ENCODE data around the gene NPC1L1. TPM values are rescaled to one million over a fixed set of nuclear protein-coding genes. Genes with fewer than 3 reads are reported as not detected.

Gene NPC1L1
- total and polyA plus RNA-seq, 2 of the 13 experiments (the other 11 are each of a cell fraction or from before 2014, with no cell fraction given), result 4.8 to 14.5 TPM

GRCh38 chr7:44521347-44522095 lies 19.6 kb downstream of the NPC1L1 start:
- CTCF ChIA-PET (ENCODE audit: low intra/inter-chr PET ratio, low total read pairs), result no interaction called here
- DNase-seq (ENCODE audit: low spot score) (no peak), FAIRE-seq (no peak), ATAC-seq (no peak)
- H3K79me2 ChIP-seq (ENCODE audit: insufficient read depth, low read length), result no peaks in the 10 kb centered on the region
- no peak overlapping the region for H3K4me3 ChIP-seq (replicated peaks in 1 of 3; ENCODE audit: insufficient read depth in 1 of 3, low read depth in 2 of 3, low read length in 3 of 3)
- intact Hi-C loops (cut with micrococcal nuclease; ENCODE audit: unreplicated experiment), result no loop called here
- POLR2A ChIA-PET, result no interaction called here
- no peaks in the 10 kb centered on the region for H3K4me1 ChIP-seq (ENCODE audit: insufficient read depth, low read length)
- in situ Hi-C loops (cut with HindIII; ENCODE audit: extremely low pct_ligation_motif_present, low pct_unique_long_range_greater_than_20kb), result no loop called here
- no peaks in the 10 kb centered on the region for H4K20me1 ChIP-seq (ENCODE audit: insufficient read depth, low read length)
- no peak overlapping the region for H3K4me2 ChIP-seq (ENCODE audit: low read depth, low read length)
- no TSS peak for BruUV-seq (replicated peaks)
- H3K9ac ChIP-seq (ENCODE audit: insufficient read depth, low read depth, low read length), result no peak overlapping the region
- no peak overlapping the region for H2AFZ ChIP-seq (ENCODE audit: low read length)
- H3K27ac ChIP-seq (ENCODE audit: extremely low read length, insufficient read depth, low read length), result no peak overlapping the region
- no peaks in the 10 kb centered on the region for H3K9me3 ChIP-seq (ENCODE audit: low read length)
- H3K27me3 ChIP-seq (ENCODE audit: control insufficient read depth in 1 of 2, insufficient read depth in 2 of 2, low read length in 2 of 2), result no peaks in the 10 kb centered on the region
- H3K36me3 ChIP-seq (replicated peaks in 1 of 2; ENCODE audit: control insufficient read depth in 1 of 2, insufficient read depth in 2 of 2, low read length in 2 of 2), result peaks cover 12 to 39% of the 10 kb centered on the region in 2 experiments
- WGBS (ENCODE audit: low lambda C conversion rate), result 97% methylated on average over 9 of the region's 15 CpGs
- no peak for TF ChIP-seq ZNF232 (CRISPR knock-in tag; IDR thresholded peaks at IDR 0.05; ENCODE audit: borderline replicate concordance)
- TF ChIP-seq, protein P1, sequence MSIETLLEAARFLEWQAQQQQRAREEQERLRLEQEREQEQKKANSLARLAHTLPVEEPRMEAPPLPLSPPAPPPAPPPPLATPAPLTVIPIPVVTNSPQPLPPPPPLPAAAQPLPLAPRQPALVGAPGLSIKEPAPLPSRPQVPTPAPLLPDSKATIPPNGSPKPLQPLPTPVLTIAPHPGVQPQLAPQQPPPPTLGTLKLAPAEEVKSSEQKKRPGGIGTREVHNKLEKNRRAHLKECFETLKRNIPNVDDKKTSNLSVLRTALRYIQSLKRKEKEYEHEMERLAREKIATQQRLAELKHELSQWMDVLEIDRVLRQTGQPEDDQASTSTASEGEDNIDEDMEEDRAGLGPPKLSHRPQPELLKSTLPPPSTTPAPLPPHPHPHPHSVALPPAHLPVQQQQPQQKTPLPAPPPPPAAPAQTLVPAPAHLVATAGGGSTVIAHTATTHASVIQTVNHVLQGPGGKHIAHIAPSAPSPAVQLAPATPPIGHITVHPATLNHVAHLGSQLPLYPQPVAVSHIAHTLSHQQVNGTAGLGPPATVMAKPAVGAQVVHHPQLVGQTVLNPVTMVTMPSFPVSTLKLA (IDR thresholded peaks at IDR 0.05), result peak; percentile 81

DNA sequence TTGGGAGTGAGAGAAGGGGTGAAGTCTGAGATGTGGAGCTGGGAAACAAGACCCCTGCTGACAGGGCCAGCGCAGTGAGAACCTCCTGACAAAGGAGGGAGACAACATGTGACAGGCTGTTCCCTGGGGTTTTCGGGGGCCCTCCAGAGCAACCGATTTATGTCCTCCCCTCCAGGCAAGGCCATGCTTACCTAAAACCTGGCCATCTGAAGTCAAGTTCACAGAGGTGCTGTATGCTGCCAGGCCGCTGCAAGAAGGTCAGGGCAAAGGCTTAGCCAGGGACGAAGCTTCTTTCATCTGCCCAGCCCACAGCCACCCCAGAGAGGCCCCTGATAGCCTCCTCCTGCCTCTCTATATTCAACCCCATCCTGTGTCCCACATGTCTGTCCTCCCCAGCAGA lies 20.6 kb downstream of the NPC1L1 start:
- Histone ChIP-seq H2AFZ (ENCODE audit: low read length) (no peak overlapping the region), H3K9ac (ENCODE audit: insufficient read depth, low read depth, low read length) (no peak overlapping the region), H3K27ac (ENCODE audit: extremely low read length, insufficient read depth, low read length) (no peak overlapping the region), H3K79me2 (ENCODE audit: insufficient read depth, low read length) (no peaks in the 10 kb centered on the region), H3K36me3 (replicated peaks in 1 of 2; ENCODE audit: control insufficient read depth in 1 of 2, insufficient read depth in 2 of 2, low read length in 2 of 2) (peaks cover 14 to 47% of the 10 kb centered on the region in 2 experiments), H3K27me3 (ENCODE audit: control insufficient read depth in 1 of 2, insufficient read depth in 2 of 2, low read length in 2 of 2) (no peaks in the 10 kb centered on the region), H4K20me1 (ENCODE audit: insufficient read depth, low read length) (no peaks in the 10 kb centered on the region), H3K4me1 (ENCODE audit: insufficient read depth, low read length) (no peaks in the 10 kb centered on the region), H3K4me3 (replicated peaks in 1 of 3; ENCODE audit: insufficient read depth in 1 of 3, low read depth in 2 of 3, low read length in 3 of 3) (no peak overlapping the region), H3K9me3 (ENCODE audit: low read length) (no peaks in the 10 kb centered on the region), H3K4me2 (ENCODE audit: low read depth, low read length) (no peak overlapping the region)
- CTCF ChIA-PET (ENCODE audit: low intra/inter-chr PET ratio, low total read pairs), result no interaction called here
- no peak for FAIRE-seq
- in situ Hi-C loops (cut with HindIII; ENCODE audit: extremely low pct_ligation_motif_present, low pct_unique_long_range_greater_than_20kb) (no loop called here), intact Hi-C loops (cut with micrococcal nuclease; ENCODE audit: unreplicated experiment) (no loop called here)
- 95% methylated on average over 4 of the region's 5 CpGs for WGBS (ENCODE audit: low lambda C conversion rate)
- ATAC-seq, result no peak
- POLR2A ChIA-PET, result no interaction called here
- no TSS peak for BruUV-seq (replicated peaks)
- TF ChIP-seq SIN3B (IDR thresholded peaks at IDR 0.05; ENCODE audit: low read length) (no peak), MIER3 (CRISPR knock-in tag; IDR thresholded peaks at IDR 0.05; ENCODE audit: borderline replicate concordance) (no peak), ISX (CRISPR knock-in tag; conservative IDR thresholded peaks at IDR 0.05) (no peak), ZNF670 (CRISPR knock-in tag; IDR thresholded peaks at IDR 0.05; ENCODE audit: borderline replicate concordance) (no peak), ZNF33A (CRISPR knock-in tag; IDR thresholded peaks at IDR 0.05; ENCODE audit: borderline replicate concordance) (no peak), MTF1 (CRISPR knock-in tag; IDR thresholded peaks at IDR 0.05) (no peak), ZNF337 (CRISPR knock-in tag; IDR thresholded peaks at IDR 0.05; ENCODE audit: borderline replicate concordance, low read depth) (no peak), ZNF383 (CRISPR knock-in tag; IDR thresholded peaks at IDR 0.05; ENCODE audit: borderline replicate concordance) (no peak)
- TF ChIP-seq, protein P2, sequence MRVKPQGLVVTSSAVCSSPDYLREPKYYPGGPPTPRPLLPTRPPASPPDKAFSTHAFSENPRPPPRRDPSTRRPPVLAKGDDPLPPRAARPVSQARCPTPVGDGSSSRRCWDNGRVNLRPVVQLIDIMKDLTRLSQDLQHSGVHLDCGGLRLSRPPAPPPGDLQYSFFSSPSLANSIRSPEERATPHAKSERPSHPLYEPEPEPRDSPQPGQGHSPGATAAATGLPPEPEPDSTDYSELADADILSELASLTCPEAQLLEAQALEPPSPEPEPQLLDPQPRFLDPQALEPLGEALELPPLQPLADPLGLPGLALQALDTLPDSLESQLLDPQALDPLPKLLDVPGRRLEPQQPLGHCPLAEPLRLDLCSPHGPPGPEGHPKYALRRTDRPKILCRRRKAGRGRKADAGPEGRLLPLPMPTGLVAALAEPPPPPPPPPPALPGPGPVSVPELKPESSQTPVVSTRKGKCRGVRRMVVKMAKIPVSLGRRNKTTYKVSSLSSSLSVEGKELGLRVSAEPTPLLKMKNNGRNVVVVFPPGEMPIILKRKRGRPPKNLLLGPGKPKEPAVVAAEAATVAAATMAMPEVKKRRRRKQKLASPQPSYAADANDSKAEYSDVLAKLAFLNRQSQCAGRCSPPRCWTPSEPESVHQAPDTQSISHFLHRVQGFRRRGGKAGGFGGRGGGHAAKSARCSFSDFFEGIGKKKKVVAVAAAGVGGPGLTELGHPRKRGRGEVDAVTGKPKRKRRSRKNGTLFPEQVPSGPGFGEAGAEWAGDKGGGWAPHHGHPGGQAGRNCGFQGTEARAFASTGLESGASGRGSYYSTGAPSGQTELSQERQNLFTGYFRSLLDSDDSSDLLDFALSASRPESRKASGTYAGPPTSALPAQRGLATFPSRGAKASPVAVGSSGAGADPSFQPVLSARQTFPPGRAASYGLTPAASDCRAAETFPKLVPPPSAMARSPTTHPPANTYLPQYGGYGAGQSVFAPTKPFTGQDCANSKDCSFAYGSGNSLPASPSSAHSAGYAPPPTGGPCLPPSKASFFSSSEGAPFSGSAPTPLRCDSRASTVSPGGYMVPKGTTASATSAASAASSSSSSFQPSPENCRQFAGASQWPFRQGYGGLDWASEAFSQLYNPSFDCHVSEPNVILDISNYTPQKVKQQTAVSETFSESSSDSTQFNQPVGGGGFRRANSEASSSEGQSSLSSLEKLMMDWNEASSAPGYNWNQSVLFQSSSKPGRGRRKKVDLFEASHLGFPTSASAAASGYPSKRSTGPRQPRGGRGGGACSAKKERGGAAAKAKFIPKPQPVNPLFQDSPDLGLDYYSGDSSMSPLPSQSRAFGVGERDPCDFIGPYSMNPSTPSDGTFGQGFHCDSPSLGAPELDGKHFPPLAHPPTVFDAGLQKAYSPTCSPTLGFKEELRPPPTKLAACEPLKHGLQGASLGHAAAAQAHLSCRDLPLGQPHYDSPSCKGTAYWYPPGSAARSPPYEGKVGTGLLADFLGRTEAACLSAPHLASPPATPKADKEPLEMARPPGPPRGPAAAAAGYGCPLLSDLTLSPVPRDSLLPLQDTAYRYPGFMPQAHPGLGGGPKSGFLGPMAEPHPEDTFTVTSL (CRISPR knock-in tag; IDR thresholded peaks at IDR 0.05; ENCODE audit: borderline replicate concordance), result no peak
- no peak for DNase-seq (ENCODE audit: low spot score)

All from HepG2 (cell line).